Right lobe of liver (tissue), 6 donors: ENCODE measurements around the gene SLC44A5. TPM values are rescaled to one million over a fixed set of nuclear protein-coding genes. Genes with fewer than 3 reads are reported as not detected.

Source experiments
- ATAC-seq, 4 donors: fragments of 200-7000 bp; cut with Tn5 transposase; one replicate each; pipeline ENCODE4 v1.9.1; 2020; ENCODE audit warnings: mild to moderate bottlenecking in 4 of 4, moderate library complexity in 4 of 4
- DNase-seq, 3 donors: peaks; one replicate each; pipeline ENCODE4 v3.0.0-alpha.2; 2020
- H3K27ac ChIP-seq, 3 donors: fragments of 200-600 bp; one replicate each; pipeline ENCODE4 v1.8.0; 2022
- H3K27me3 ChIP-seq, 2 donors: fragments of 200-600 bp; one replicate each; pipeline ENCODE4 v1.8.0; 2022
- H3K36me3 ChIP-seq, 4 donors: fragments of 200-600 bp; sonication (generic) in 1 of 4; one replicate each; pipeline versions ENCODE4 v1.5.1 to v1.8.0; 2017 to 2022; ENCODE audit warnings: control low read depth in 1 of 4
- H3K4me1 ChIP-seq, 4 donors: fragments of 200-600 bp; sonication (generic) in 1 of 4; one replicate each; pipeline versions ENCODE4 v1.5.1 to v1.8.0; 2017 to 2022; ENCODE audit warnings: control low read depth in 1 of 4
- H3K4me3 ChIP-seq, 3 donors: fragments of 200-600 bp; one replicate each; pipeline ENCODE4 v1.8.0; 2022
- H3K9me3 ChIP-seq, 4 donors: fragments of 200-600 bp; sonication (generic) in 1 of 4; one replicate each; pipeline versions ENCODE4 v1.5.1 to v1.8.0; 2017 to 2022; ENCODE audit warnings: control low read depth in 1 of 4
- CTCF ChIP-seq, 4 donors: fragments of 200-600 bp in 3 of 4; fragments of 450-650 bp in 1 of 4; IDR thresholded peaks; one replicate each; pipeline versions ENCODE4 v1.5.1 to v1.8.0; 2016 to 2022; ENCODE audit warnings: antibody characterized with exemption in 4 of 4, mild to moderate bottlenecking in 2 of 4
- POLR2A ChIP-seq: fragments of 450-650 bp; IDR thresholded peaks from one replicate; pipeline ENCODE4 v1.6.1; 2017; ENCODE audit warnings: antibody characterized with exemption, mild to moderate bottlenecking
- WGBS: methylation state at CpG from one replicate; pipeline ENCODE4 v1.1.6; 2018; ENCODE audit warnings: low coverage, low lambda C conversion rate; ENCODE audit not compliant: insufficient coverage; ENCODE audit errors: missing lambda C conversion rate; 5-methylcytosine and 5-hydroxymethylcytosine counted together
- intact Hi-C, 2 donors: fragments of 100-400 bp; cut with DNase I; formaldehyde crosslinking; loops; one replicate each; pipeline versions ENCODE4 v1.11.2 to v1.14.1; 2022
- total RNA-seq, 6 experiments: library from RNA; depleted of rRNA in 2 of 6; stranded (reverse); fragments of >200 nt in 2 of 6; fragmentation: NEBNext Ultra II Directional in 3 of 6; extraction: Animal tissue kit (Norgen Biotek cat#: 25700) in 3 of 6; gene quantifications; one replicate each; pipeline versions ENCODE4 v1.1.0 to v1.2.4, GENCODE V29; 2016 to 2023
- donor health status: DM: no; HTN: yes; CAD: no.
- donor health status: DM: no; HTN: no; CAD: no.
- donor health status: DM: no; HTN: no; CAD: no.
- donor health status: DM: no; HTN: yes; CAD: no.
- donor health status: DM: no; HTN: yes; CAD: no.

Gene SLC44A5
- total RNA-seq, 6 experiments from 2014 or later: 0.14 to 1.4 (median 0.59) TPM; not detected in 1

GRCh38 chr1:75503221-75503974 lies 107.5 kb downstream of the SLC44A5 start:
- intact Hi-C loops: no loop called here
- 55% methylated on average over 6 of the region's 7 CpGs for WGBS
- H3K27ac ChIP-seq: no peak overlapping the region
- DNase-seq: no peak
- ATAC-seq: no peak
- no peak for TF ChIP-seq CTCF (IDR thresholded peaks at IDR 0.05)
- TF ChIP-seq POLR2A: no peak
- no peak overlapping the region for H3K4me3 ChIP-seq
- H3K4me1 ChIP-seq: no peaks in the 10 kb centered on the region
- no peaks in the 10 kb centered on the region for H3K36me3 ChIP-seq
- H3K9me3 ChIP-seq: no peaks in the 10 kb centered on the region
- H3K27me3 ChIP-seq: no peaks in the 10 kb centered on the region

GRCh38 chr1:75502776-75503175 lies 108.1 kb downstream of the SLC44A5 start:
- ATAC-seq (no peak), DNase-seq (no peak)
- Histone ChIP-seq H3K9me3 (no peaks in the 10 kb centered on the region), H3K27me3 (no peaks in the 10 kb centered on the region), H3K27ac (no peak overlapping the region), H3K4me3 (no peak overlapping the region), H3K36me3 (no peaks in the 10 kb centered on the region), H3K4me1 (no peaks in the 10 kb centered on the region)
- TF ChIP-seq CTCF (IDR thresholded peaks at IDR 0.05) (no peak), POLR2A (no peak)
- 47% methylated on average over 5 of the region's 5 CpGs for WGBS
- intact Hi-C loops: no loop called here

GRCh38 chr1:75501577-75502295 lies 109.2 kb downstream of the SLC44A5 start:
- no peaks in the 10 kb centered on the region for H3K36me3 ChIP-seq
- no peaks in the 10 kb centered on the region for H3K9me3 ChIP-seq
- intact Hi-C loops: no loop called here
- TF ChIP-seq POLR2A (no peak), CTCF (IDR thresholded peaks at IDR 0.05) (no peak)
- H3K27me3 ChIP-seq: no peaks in the 10 kb centered on the region
- no peaks in the 10 kb centered on the region for H3K4me1 ChIP-seq
- H3K27ac ChIP-seq: no peak overlapping the region
- ATAC-seq (no peak), DNase-seq (no peak)
- WGBS: 62% methylated on average over 5 of the region's 5 CpGs
- no peak overlapping the region for H3K4me3 ChIP-seq

GRCh38 chr1:75492011-75492410 lies 118.9 kb downstream of the SLC44A5 start:
- intact Hi-C loops: no loop called here
- Histone ChIP-seq H3K4me1 (no peaks in the 10 kb centered on the region), H3K27ac (no peak overlapping the region), H3K36me3 (no peaks in the 10 kb centered on the region), H3K27me3 (no peaks in the 10 kb centered on the region), H3K4me3 (no peak overlapping the region), H3K9me3 (no peaks in the 10 kb centered on the region)
- DNase-seq (no peak), ATAC-seq (peak in 2 of 4 donors; percentile 78 to 83)
- 13% methylated on average over 1 of the region's 1 CpG for WGBS
- TF ChIP-seq POLR2A (no peak), CTCF (IDR thresholded peaks at IDR 0.05) (no peak)
